DOHH2 (cell line): ENCODE data around the gene CLCN1.

Source experiments
- CTCF ChIP-seq: fragments of 200-600 bp; sonication (generic); IDR thresholded peaks from one replicate; pipeline ENCODE4 v1.5.1; 2014; ENCODE audit warnings: antibody characterized with exemption, mild to moderate bottlenecking, low read depth, low read length; ENCODE audit not compliant: poor library complexity, severe bottlenecking
- EZH2phosphoT487 ChIP-seq: fragments of 200-600 bp; sonication (generic); IDR thresholded peaks from 2 replicates; pipeline ENCODE4 v1.6.1; 2017; ENCODE audit warnings: borderline replicate concordance, mild to moderate bottlenecking, antibody characterized with exemption, low read length, moderate library complexity, mixed read lengths

DNA sequence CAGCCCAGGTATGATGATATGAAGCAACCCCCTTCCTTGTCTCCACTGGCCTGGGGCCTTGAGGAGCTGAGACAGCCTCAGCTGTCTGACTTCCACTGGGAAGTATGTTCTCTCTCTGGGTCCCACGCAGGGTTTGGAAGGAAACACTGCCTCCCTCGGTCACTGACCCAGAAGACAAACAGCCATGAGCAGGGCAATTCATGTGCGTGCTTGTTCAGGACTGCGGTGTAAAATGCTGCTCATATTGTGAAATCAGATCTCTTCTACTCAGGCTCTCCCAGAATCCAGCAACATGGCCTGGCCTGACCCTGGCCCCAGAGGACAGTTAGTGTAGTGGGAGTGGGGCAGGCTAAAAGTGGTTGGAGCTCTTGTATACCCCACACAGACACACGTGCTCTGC is 2.8 kb downstream of the CLCN1 start:
- TF ChIP-seq CTCF (no peak), EZH2phosphoT487 (no peak)
